Vagina (tissue), 2 donors: ENCODE measurements around the gene LDLR.

Experiments used
- POLR2A ChIP-seq, 2 donors: fragments of 450-650 bp; IDR thresholded peaks; one replicate each; pipeline ENCODE4 v1.6.1; 2017; ENCODE audit warnings: antibody characterized with exemption in 2 of 2, mild to moderate bottlenecking in 2 of 2, moderate library complexity in 2 of 2
- POLR2AphosphoS5 ChIP-seq, 2 donors: sonication (generic); formaldehyde crosslinking; IDR thresholded peaks; one replicate each; pipeline ENCODE4 v1.9.0; 2017; ENCODE audit warnings: antibody characterized with exemption in 2 of 2, mild to moderate bottlenecking in 2 of 2, low read depth in 1 of 2; ENCODE audit not compliant: insufficient read depth in 1 of 2
- TF ChIP-seq, protein P1 (sequence below), 3 experiments: fragments of 450-650 bp in 2 of 3; fragments of 200-600 bp in 1 of 3; sonication (generic) in 1 of 3; IDR thresholded peaks; one replicate each; pipeline ENCODE4 v1.5.1; 2017 to 2019; ENCODE audit warnings: antibody characterized with exemption in 3 of 3, mild to moderate bottlenecking in 2 of 3, moderate library complexity in 2 of 3

DNA sequence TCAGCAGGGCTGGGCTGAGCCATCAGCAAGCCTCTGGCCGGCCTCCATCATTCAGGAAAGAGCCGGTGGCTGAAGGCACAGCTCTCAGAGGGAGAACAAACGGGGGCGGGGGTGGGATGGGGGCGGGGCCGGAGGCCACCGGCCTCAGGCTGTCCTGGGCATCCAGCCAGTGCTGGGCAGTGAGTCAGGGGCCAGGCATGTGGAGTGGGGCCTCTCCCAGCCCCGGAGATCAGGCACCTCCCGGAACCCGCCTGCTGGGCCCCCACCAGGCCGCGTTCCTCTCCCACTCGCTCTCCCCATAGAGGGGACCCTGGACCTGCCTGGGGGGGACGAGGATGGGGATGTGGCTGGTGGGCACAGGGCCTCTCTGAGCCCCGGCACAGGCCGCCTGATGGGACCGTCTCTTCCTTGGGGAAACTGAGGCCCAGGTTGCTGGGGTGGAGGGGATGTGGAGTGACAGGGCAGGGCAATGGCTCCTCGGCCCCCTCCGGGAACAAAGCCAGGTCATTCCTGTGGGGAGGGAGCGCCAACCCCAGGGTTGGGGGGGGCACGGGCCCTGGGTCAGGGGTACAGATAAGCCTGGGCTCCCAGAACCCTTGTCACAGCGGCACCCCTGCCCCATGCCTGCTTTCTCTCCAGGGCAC lies 53.4 kb downstream of the LDLR start:
- TF ChIP-seq, protein P1, sequence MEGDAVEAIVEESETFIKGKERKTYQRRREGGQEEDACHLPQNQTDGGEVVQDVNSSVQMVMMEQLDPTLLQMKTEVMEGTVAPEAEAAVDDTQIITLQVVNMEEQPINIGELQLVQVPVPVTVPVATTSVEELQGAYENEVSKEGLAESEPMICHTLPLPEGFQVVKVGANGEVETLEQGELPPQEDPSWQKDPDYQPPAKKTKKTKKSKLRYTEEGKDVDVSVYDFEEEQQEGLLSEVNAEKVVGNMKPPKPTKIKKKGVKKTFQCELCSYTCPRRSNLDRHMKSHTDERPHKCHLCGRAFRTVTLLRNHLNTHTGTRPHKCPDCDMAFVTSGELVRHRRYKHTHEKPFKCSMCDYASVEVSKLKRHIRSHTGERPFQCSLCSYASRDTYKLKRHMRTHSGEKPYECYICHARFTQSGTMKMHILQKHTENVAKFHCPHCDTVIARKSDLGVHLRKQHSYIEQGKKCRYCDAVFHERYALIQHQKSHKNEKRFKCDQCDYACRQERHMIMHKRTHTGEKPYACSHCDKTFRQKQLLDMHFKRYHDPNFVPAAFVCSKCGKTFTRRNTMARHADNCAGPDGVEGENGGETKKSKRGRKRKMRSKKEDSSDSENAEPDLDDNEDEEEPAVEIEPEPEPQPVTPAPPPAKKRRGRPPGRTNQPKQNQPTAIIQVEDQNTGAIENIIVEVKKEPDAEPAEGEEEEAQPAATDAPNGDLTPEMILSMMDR (IDR thresholded peaks at IDR 0.05) = no peak
- TF ChIP-seq POLR2AphosphoS5 (IDR thresholded peaks at IDR 0.05; ENCODE audit: insufficient read depth in 1 of 2, low read depth in 1 of 2) (peak; percentile 31 to 68), POLR2A (IDR thresholded peaks at IDR 0.05) (no peak)
